Measurements from ENCODE around the gene SUSD6.

DNA sequence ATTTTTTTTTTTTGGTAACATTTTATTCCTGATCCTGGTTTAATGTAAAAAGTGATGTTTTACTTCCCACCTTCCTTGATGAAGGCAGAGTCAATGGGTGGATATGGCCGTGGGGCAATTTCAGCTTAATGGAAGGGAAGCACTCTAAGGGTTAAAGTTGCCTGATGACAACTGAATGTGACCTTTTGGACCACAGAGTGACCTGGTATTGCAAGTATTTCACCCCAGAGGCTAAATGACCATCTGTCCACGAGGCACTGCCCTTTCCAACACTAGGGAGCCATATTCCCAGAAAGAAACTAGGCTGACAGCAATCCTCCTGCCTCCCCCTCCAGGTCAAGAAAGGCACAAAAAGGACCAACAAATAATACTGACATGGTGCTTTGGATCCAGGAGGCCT is 41.5 kb upstream of the SUSD6 start:
- no peak for TF ChIP-seq HNF4G (IDR thresholded peaks at IDR 0.05)
- TF ChIP-seq TAF1 (conservative IDR thresholded peaks at IDR 0.05) = no peak
- TF ChIP-seq, protein P1, sequence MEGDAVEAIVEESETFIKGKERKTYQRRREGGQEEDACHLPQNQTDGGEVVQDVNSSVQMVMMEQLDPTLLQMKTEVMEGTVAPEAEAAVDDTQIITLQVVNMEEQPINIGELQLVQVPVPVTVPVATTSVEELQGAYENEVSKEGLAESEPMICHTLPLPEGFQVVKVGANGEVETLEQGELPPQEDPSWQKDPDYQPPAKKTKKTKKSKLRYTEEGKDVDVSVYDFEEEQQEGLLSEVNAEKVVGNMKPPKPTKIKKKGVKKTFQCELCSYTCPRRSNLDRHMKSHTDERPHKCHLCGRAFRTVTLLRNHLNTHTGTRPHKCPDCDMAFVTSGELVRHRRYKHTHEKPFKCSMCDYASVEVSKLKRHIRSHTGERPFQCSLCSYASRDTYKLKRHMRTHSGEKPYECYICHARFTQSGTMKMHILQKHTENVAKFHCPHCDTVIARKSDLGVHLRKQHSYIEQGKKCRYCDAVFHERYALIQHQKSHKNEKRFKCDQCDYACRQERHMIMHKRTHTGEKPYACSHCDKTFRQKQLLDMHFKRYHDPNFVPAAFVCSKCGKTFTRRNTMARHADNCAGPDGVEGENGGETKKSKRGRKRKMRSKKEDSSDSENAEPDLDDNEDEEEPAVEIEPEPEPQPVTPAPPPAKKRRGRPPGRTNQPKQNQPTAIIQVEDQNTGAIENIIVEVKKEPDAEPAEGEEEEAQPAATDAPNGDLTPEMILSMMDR (IDR thresholded peaks at IDR 0.05; ENCODE audit: low read depth, low read length, missing input control) = no peak
- TF ChIP-seq, protein P2, sequence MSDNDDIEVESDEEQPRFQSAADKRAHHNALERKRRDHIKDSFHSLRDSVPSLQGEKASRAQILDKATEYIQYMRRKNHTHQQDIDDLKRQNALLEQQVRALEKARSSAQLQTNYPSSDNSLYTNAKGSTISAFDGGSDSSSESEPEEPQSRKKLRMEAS (IDR thresholded peaks at IDR 0.05) = no peak
- TF ChIP-seq SP1 (IDR thresholded peaks at IDR 0.05) = no peak
- no peak for TF ChIP-seq YY1 (IDR thresholded peaks at IDR 0.05)
- TF ChIP-seq NR2F2 (IDR thresholded peaks at IDR 0.05) = no peak
- TF ChIP-seq RAD21 (IDR thresholded peaks at IDR 0.05) = no peak
- TF ChIP-seq REST (IDR thresholded peaks at IDR 0.05) = no peak

All from liver (tissue), 3 donors.